GM19397 (cell line): ENCODE data around the gene ARHGAP18.

ENCODE experiments used
- ATAC-seq: cut with Tn5 transposase; IDR thresholded peaks from one replicate; pipeline ENCODE4 v1.9.1; 2021; ENCODE audit warnings: mild to moderate bottlenecking, moderate library complexity; ENCODE audit not compliant: unreplicated experiment

ARHGAP18 gene

GRCh38 chr6:129623008-129623732, 86.8 kb downstream of the ARHGAP18 start:
- no peak for ATAC-seq

GRCh38 chr6:129621252-129621651, 88.7 kb downstream of the ARHGAP18 start:
- no peak for ATAC-seq

- no peak for ATAC-seq
Observed at GRCh38 chr6:129620234-129620610, 89.8 kb downstream of the ARHGAP18 start.

- no peak for ATAC-seq
Observed at GRCh38 chr6:129619579-129620233, 90.3 kb downstream of the ARHGAP18 start.

- no peak for ATAC-seq
Observed at GRCh38 chr6:129617986-129618385, 92.0 kb downstream of the ARHGAP18 start.

- no peak for ATAC-seq
Observed at GRCh38 chr6:129615496-129615895, 94.5 kb downstream of the ARHGAP18 start.

GRCh38 chr6:129615020-129615419, 95.0 kb downstream of the ARHGAP18 start:
- ATAC-seq, result no peak

GRCh38 chr6:129614464-129614863, 95.5 kb downstream of the ARHGAP18 start:
- no peak for ATAC-seq

GRCh38 chr6:129612440-129612839, 97.5 kb downstream of the ARHGAP18 start:
- ATAC-seq, result no peak

GRCh38 chr6:129609635-129610034, 100.3 kb downstream of the ARHGAP18 start:
- no peak for ATAC-seq

- no peak for ATAC-seq
Observed at GRCh38 chr6:129608886-129609537, 101.0 kb downstream of the ARHGAP18 start.

GRCh38 chr6:129607581-129608186, 102.3 kb downstream of the ARHGAP18 start:
- ATAC-seq, result no peak

- no peak for ATAC-seq
Observed at GRCh38 chr6:129606664-129607063, 103.3 kb downstream of the ARHGAP18 start.

- no peak for ATAC-seq
Observed at GRCh38 chr6:129605967-129606366, 104.0 kb downstream of the ARHGAP18 start.

GRCh38 chr6:129605095-129605494, 104.9 kb downstream of the ARHGAP18 start:
- ATAC-seq, result no peak

GRCh38 chr6:129604321-129604720, 105.7 kb downstream of the ARHGAP18 start:
- ATAC-seq, result no peak

- ATAC-seq, result no peak
Observed at GRCh38 chr6:129603741-129604140, 106.2 kb downstream of the ARHGAP18 start.

GRCh38 chr6:129601323-129601722, 108.7 kb downstream of the ARHGAP18 start:
- ATAC-seq, result no peak

- no peak for ATAC-seq
Observed at GRCh38 chr6:129599467-129599866, 110.5 kb downstream of the ARHGAP18 start.

- no peak for ATAC-seq
Observed at GRCh38 chr6:129598244-129599187, 111.5 kb downstream of the ARHGAP18 start.
